H1 (cell line): ENCODE data around the gene TSPAN9. TPM values are rescaled to one million over a fixed set of nuclear protein-coding genes. Genes with fewer than 3 reads are reported as not detected.

Experiments
- BCL11A ChIP-seq, 2 experiments: IDR thresholded peaks; one replicate each; pipeline ENCODE4 v1.6.1; 2011; ENCODE audit warnings: low read depth in 2 of 2, low read length in 2 of 2, mild to moderate bottlenecking in 2 of 2
- E2F6 ChIP-seq: IDR thresholded peaks from 2 replicates; pipeline ENCODE4 v1.6.1; 2012; ENCODE audit warnings: inconsistent platforms
- EP300 ChIP-seq, 2 experiments: IDR thresholded peaks; 1 replicate in 1 of 2; 2 replicates in 1 of 2; pipeline ENCODE4 v1.6.1; 2011 to 2012; ENCODE audit warnings: low read depth in 2 of 2, low read length in 2 of 2, mild to moderate bottlenecking in 2 of 2, borderline replicate concordance in 1 of 2, inconsistent platforms in 1 of 2, moderate library complexity in 1 of 2
- HDAC2 ChIP-seq, 2 experiments: fragments of 300-600 bp in 1 of 2; sonication (generic) in 1 of 2; IDR thresholded peaks; 2 replicates each; pipeline ENCODE4 v1.6.1; 2011 to 2012; ENCODE audit warnings: low read depth in 2 of 2, low read length in 2 of 2, mild to moderate bottlenecking in 2 of 2, moderate library complexity in 2 of 2, borderline replicate concordance in 1 of 2, inconsistent platforms in 1 of 2
- USF2 ChIP-seq: IDR thresholded peaks from 2 replicates; pipeline ENCODE4 v1.6.1; 2011; ENCODE audit warnings: low read length, improper control_type of control experiment
- polyA plus RNA-seq, 7 experiments: library from polyadenylated mRNA; depleted of rRNA in 3 of 7; stranded (reverse) in 5 of 7; unstranded in 2 of 7; fragments of >200 nt in 5 of 7; fragments of 200-250 nt in 2 of 7; gene quantifications; 1 replicate in 5 of 7; 2 replicates in 1 of 7; 4 replicates in 1 of 7; pipeline versions ENCODE4 v1.2.1 to v1.2.3, GENCODE V29; 2011 to 2013; ENCODE audit warnings: missing spikeins in 2 of 7, mixed read lengths in 2 of 7
- total RNA-seq: library from RNA; stranded (reverse); fragmentation: NEBNext Ultra II Directional; extraction: Animal tissue kit (Norgen Biotek cat#: 25700); gene quantifications from 2 replicates; pipeline ENCODE4 v1.2.1, GENCODE V29; 2021

Gene TSPAN9
- total and polyA plus RNA-seq, 2 of the 8 experiments (the other 6 are each of a cell fraction or from before 2014, with no cell fraction given), result 11.5 to 29.1 TPM

- no peak for TF ChIP-seq USF2
- TF ChIP-seq BCL11A (IDR thresholded peaks at IDR 0.05; ENCODE audit: low read depth in 2 of 2, low read length in 2 of 2), result no peak
- TF ChIP-seq HDAC2 (IDR thresholded peaks at IDR 0.05; ENCODE audit: borderline replicate concordance in 1 of 2, low read depth in 2 of 2, low read length in 2 of 2), result no peak
- TF ChIP-seq EP300 (IDR thresholded peaks at IDR 0.05; ENCODE audit: borderline replicate concordance in 1 of 2, low read depth in 2 of 2, low read length in 2 of 2), result no peak
- TF ChIP-seq E2F6, result no peak
These were observed 240.3 kb downstream of the TSPAN9 start (continued) for GRCh38 chr12:3317481-3317815.
